ENCODE results near the gene EFCAB6.

DNA sequence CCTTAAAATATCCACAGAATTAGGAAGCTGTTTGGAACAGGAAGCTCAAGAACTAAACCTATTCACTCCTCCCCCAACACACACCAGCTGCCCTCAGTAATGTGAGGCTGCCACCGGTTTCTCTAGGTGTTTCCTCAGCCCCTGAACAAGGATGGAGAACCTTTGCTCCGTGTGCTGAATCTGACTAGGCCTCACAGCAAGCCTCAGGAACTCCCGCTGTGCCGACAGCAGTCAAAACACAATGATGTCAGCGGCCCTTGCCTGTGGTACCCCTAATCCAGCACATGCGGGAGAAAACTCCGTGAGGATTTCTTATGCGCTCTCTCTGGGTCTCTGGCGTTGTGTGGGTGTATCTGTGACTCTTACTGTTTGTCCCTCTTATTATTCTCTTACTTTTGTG is 153.3 kb downstream of the EFCAB6 start:
- TF ChIP-seq, protein P1, sequence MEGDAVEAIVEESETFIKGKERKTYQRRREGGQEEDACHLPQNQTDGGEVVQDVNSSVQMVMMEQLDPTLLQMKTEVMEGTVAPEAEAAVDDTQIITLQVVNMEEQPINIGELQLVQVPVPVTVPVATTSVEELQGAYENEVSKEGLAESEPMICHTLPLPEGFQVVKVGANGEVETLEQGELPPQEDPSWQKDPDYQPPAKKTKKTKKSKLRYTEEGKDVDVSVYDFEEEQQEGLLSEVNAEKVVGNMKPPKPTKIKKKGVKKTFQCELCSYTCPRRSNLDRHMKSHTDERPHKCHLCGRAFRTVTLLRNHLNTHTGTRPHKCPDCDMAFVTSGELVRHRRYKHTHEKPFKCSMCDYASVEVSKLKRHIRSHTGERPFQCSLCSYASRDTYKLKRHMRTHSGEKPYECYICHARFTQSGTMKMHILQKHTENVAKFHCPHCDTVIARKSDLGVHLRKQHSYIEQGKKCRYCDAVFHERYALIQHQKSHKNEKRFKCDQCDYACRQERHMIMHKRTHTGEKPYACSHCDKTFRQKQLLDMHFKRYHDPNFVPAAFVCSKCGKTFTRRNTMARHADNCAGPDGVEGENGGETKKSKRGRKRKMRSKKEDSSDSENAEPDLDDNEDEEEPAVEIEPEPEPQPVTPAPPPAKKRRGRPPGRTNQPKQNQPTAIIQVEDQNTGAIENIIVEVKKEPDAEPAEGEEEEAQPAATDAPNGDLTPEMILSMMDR (conservative IDR thresholded peaks at IDR 0.05; ENCODE audit: low read length), result no peak
- no peak for TF ChIP-seq EZH2phosphoT487 (IDR thresholded peaks at IDR 0.05; ENCODE audit: borderline replicate concordance, low read depth, low read length)
